ENCODE measurements around the gene MFNG. TPM values are rescaled to one million over a fixed set of nuclear protein-coding genes. Genes with fewer than 3 reads are reported as not detected.
A peak's percentile ranks its signal among the peaks of the same experiment; 100 is the strongest.

The MFNG gene
- total and polyA plus RNA-seq, 2 donors (not counting 1 experiment from before 2014, with no cell fraction given), result 95.9 to 125 TPM

DNA sequence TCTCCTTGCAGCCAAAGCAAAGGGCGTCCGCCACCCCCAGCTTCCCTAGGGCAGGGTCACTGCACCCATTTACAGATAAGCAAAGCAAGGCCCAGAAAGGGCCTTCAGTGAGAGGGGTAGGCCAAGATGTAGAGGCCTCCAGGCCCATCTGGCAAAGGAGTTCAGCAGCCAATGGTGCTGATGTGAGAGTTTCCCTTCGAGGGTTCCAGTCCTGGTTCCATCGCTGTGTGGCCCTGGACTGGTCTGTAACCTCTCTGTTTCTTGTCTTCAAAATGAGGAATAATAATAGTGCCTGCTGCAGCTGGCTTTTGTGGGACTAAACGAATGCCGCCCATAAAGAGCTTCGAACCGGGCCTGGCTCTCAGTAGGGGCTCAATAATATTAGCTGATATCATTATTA, 62.9 kb downstream of the MFNG start:
- Histone ChIP-seq H3K4me2 (replicated peaks; ENCODE audit: low read depth, low read length, poor library complexity, severe bottlenecking) (no peak overlapping the region), H2AFZ (ENCODE audit: insufficient read depth, low read depth, low read length, poor library complexity, severe bottlenecking) (no peak overlapping the region), H4K20me1 (ENCODE audit: control insufficient read depth, insufficient read depth, low read length, poor library complexity, severe bottlenecking) (no peaks in the 10 kb centered on the region), H3K36me3 (replicated peaks in 1 of 2; ENCODE audit: control extremely low read depth in 1 of 2, control insufficient read depth in 1 of 2, extremely low read depth in 1 of 2, insufficient read depth in 2 of 2, low read length in 1 of 2) (no peaks in the 10 kb centered on the region), H3K4me1 (ENCODE audit: control insufficient read depth in 2 of 2, insufficient read depth in 2 of 2, low read length in 2 of 2) (peaks cover 31 to 32% of the 10 kb centered on the region in 2 donors), H3K27ac (ENCODE audit: low read length in 2 of 2) (no peak overlapping the region), H3K9me3 (ENCODE audit: control extremely low read depth in 1 of 3, control insufficient read depth in 2 of 3, insufficient read depth in 1 of 3, low read length in 2 of 3) (peaks cover 0 to 14% (median 0%) of the 10 kb centered on the region in 3 donors), H3K9ac (ENCODE audit: low read length) (no peak overlapping the region), H3K4me3 (ENCODE audit: control extremely low read depth in 1 of 5, extremely low read depth in 1 of 5, insufficient read depth in 1 of 5, low read depth in 2 of 5, low read length in 4 of 5) (no peak overlapping the region), H3K27me3 (replicated peaks in 1 of 4; ENCODE audit: control extremely low read depth in 1 of 4, control insufficient read depth in 3 of 4, insufficient read depth in 4 of 4, low read length in 3 of 4) (peaks cover 0 to 67% (median 21%) of the 10 kb centered on the region in 4 experiments), H3K79me2 (ENCODE audit: control insufficient read depth, insufficient read depth, low read length) (no peaks in the 10 kb centered on the region)
- no peak for DNase-seq
- peaks cover 59% of the 10 kb centered on the region for H3K27me3 Mint-ChIP-seq
- POLR2A ChIA-PET, result no interaction called here
- H3K4me1 Mint-ChIP-seq, result peaks cover 34% of the 10 kb centered on the region
- intact Hi-C loops (cut with micrococcal nuclease), result no loop called here
- TF ChIP-seq, protein P1, sequence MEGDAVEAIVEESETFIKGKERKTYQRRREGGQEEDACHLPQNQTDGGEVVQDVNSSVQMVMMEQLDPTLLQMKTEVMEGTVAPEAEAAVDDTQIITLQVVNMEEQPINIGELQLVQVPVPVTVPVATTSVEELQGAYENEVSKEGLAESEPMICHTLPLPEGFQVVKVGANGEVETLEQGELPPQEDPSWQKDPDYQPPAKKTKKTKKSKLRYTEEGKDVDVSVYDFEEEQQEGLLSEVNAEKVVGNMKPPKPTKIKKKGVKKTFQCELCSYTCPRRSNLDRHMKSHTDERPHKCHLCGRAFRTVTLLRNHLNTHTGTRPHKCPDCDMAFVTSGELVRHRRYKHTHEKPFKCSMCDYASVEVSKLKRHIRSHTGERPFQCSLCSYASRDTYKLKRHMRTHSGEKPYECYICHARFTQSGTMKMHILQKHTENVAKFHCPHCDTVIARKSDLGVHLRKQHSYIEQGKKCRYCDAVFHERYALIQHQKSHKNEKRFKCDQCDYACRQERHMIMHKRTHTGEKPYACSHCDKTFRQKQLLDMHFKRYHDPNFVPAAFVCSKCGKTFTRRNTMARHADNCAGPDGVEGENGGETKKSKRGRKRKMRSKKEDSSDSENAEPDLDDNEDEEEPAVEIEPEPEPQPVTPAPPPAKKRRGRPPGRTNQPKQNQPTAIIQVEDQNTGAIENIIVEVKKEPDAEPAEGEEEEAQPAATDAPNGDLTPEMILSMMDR (IDR thresholded peaks at IDR 0.05), result no peak
- TF ChIP-seq EZH2 (IDR thresholded peaks at IDR 0.05; ENCODE audit: borderline replicate concordance, insufficient read depth, low read depth, low read length, poor library complexity, severe bottlenecking), result no peak
- H3K9me3 Mint-ChIP-seq (ENCODE audit: insufficient read depth), result no peaks in the 10 kb centered on the region
- WGBS (ENCODE audit: insufficient coverage), result 93% methylated on average over 2 of the region's 8 CpGs
- no peak overlapping the region for H3K4me3 Mint-ChIP-seq
- no peak for ATAC-seq (ENCODE audit: low read depth)
- H3K27ac Mint-ChIP-seq, result no peak overlapping the region
- CTCF ChIA-PET, result no interaction called here

DNA sequence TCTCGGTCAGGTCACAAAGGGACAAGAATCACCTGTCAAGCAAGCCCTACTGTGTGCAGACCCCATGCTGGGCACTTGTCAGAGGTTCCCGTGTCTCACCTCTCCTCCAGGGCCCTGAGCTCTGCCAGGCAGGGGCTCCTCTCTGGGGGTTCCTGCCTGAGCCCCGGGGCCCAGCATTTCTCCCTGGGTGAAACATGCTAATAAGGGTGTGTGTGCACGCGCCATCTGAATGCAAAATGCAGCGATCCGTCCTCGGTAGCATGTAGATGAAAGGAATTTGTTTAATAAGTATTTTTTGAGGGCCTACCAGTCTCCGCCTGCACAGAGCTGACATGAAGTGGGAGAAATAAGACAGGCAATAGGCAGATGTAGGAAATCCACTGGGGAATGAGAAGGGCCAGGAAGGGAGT, 64.7 kb downstream of the MFNG start:
- Mint-ChIP-seq H3K27me3 (peaks cover 72% of the 10 kb centered on the region), H3K9me3 (ENCODE audit: insufficient read depth) (no peaks in the 10 kb centered on the region)
- intact Hi-C loops (cut with micrococcal nuclease), result no loop called here

More for the DNA sequence above, 64.7 kb downstream of the MFNG start:
- Histone ChIP-seq H3K9me3 (ENCODE audit: control extremely low read depth in 1 of 3, control insufficient read depth in 2 of 3, insufficient read depth in 1 of 3, low read length in 2 of 3) (peaks cover 0 to 8% (median 0%) of the 10 kb centered on the region in 3 donors), H4K20me1 (ENCODE audit: control insufficient read depth, insufficient read depth, low read length, poor library complexity, severe bottlenecking) (no peaks in the 10 kb centered on the region), H3K27ac (ENCODE audit: low read length in 2 of 2) (no peak overlapping the region), H2AFZ (ENCODE audit: insufficient read depth, low read depth, low read length, poor library complexity, severe bottlenecking) (no peak overlapping the region), H3K36me3 (replicated peaks in 1 of 2; ENCODE audit: control extremely low read depth in 1 of 2, control insufficient read depth in 1 of 2, extremely low read depth in 1 of 2, insufficient read depth in 2 of 2, low read length in 1 of 2) (no peaks in the 10 kb centered on the region), H3K27me3 (replicated peaks in 1 of 4; ENCODE audit: control extremely low read depth in 1 of 4, control insufficient read depth in 3 of 4, insufficient read depth in 4 of 4, low read length in 3 of 4) (peaks cover 0 to 64% (median 18%) of the 10 kb centered on the region in 4 experiments), H3K9ac (ENCODE audit: low read length) (no peak overlapping the region), H3K4me1 (ENCODE audit: control insufficient read depth in 2 of 2, insufficient read depth in 2 of 2, low read length in 2 of 2) (peaks cover 17 to 18% of the 10 kb centered on the region in 2 donors), H3K4me3 (ENCODE audit: control extremely low read depth in 1 of 5, extremely low read depth in 1 of 5, insufficient read depth in 1 of 5, low read depth in 2 of 5, low read length in 4 of 5) (no peak overlapping the region), H3K79me2 (ENCODE audit: control insufficient read depth, insufficient read depth, low read length) (no peaks in the 10 kb centered on the region), H3K4me2 (replicated peaks; ENCODE audit: low read depth, low read length, poor library complexity, severe bottlenecking) (no peak overlapping the region)
- ATAC-seq (ENCODE audit: low read depth) (no peak), DNase-seq (no peak)
- POLR2A ChIA-PET, result no interaction called here
- Mint-ChIP-seq H3K4me1 (peaks cover 27% of the 10 kb centered on the region), H3K27ac (no peak overlapping the region), H3K4me3 (peak overlapping the region; percentile 34)
- CTCF ChIA-PET, result no interaction called here
- 89% methylated on average over 9 of the region's 9 CpGs for WGBS (ENCODE audit: insufficient coverage)
- no peak for TF ChIP-seq EZH2 (IDR thresholded peaks at IDR 0.05; ENCODE audit: borderline replicate concordance, insufficient read depth, low read depth, low read length, poor library complexity, severe bottlenecking)
- TF ChIP-seq, protein P1 (IDR thresholded peaks at IDR 0.05), result no peak

All from B cell (primary cell).